Measurements from ENCODE around the gene WWC1.

WWC1 gene

GRCh38 chr5:168291342-168291963 lies at the start of gene WWC1:
WWC1 (plus strand) TSS chr5:168291645; CDS start chr5:168292153, 508 bp downstream.
- peak; percentile 80 for DNase-seq

- DNase-seq, result no peak
These were observed 46.4 kb upstream of the WWC1 start for GRCh38 chr5:168244838-168245559.

DNA sequence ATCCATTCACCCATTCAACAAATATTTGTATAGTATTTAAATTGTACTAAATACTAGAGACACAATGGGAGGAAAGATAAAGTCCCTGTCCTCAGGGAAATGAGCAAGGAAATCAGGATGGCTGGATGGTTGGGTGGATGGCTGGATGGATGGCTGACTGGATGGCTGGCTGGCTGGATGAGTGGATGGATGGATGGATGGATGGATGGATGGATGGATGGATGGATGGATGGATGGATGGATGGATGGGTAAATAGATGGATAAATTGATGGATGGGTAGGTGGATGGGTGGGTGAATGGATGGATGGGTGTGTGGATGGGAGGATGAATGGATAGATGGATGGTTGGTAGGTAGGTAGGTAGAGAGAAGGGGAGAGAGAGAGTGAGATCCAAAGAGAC lies 41.5 kb upstream of the WWC1 start:
- DNase-seq, result no peak

GRCh38 chr5:168251259-168251658 lies 40.2 kb upstream of the WWC1 start:
- DNase-seq, result no peak

DNA sequence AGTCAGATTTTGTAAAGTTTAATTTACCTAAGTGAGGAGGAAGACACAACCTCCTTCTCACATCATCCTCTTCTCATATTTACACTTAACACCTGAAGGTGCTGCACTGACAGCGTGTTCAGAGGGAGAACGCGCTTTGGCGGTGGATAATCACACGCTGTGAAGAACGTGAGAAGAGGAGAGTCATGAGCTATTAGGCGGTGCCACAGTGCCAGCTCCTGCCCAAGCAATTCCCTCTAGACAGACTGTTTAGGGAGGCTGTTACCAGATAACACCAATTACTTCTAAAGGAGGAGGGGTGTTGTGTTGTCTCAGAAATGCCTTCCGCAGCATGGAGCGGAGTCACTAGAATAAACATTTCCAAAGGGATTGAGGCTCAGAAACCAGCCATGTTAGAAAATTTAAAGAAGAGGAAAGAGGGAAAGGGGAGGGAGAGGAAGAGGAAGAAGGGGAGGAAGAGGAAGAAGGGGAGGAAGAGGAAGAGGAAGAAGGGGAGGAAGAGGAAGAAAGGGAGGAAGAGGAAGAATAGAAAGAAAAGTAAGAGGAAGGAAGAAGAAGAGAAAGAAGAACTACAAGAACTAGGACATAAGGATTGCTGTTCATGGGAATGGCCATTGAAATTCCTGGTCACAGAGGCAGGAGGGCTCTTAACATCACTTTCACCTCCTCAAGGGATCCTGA lies 37.3 kb upstream of the WWC1 start:
- DNase-seq, result no peak

DNA sequence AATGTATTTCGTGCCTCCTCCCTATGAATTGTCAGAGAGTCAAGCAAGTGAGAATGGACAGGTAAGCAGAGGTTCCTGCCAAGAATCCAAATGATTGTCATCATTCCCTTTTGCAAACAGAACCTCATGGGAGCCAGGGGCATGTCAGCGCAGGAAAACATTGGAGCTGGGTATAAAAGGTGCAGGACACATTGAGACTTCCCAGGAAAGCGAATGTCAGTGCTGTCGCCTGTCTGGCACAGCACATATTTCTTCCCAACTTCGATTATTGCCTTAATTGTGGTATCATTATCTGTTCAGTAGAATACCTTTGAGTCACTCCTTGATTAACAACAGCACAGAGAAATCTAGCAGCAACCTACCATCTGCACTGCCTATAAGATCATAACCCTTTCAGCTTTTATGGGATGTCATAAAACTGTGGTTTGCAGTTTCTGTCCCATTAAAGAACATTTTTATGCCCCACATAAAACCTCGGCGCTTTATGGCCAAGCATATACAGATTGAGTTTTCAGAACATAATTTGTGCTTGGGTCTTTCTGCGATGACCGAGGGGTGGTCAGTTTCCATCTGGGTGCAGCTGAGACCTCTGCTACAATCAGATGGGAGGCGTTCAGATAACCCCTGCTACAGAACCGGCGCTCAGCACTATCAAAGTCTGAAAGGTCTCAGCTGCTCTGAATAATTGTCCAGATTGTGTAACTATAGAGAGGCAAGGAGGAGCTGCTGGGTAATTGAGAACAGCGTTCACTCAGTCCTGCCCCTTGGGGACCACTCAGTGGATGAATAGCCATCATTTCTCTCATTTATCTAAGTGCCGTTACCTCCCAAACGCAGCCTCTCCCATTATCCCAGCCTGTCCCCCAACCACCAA lies 30.9 kb upstream of the WWC1 start:
- no peak for DNase-seq

GRCh38 chr5:168261227-168261571 lies 30.2 kb upstream of the WWC1 start:
- no peak for DNase-seq

GRCh38 chr5:168262042-168262743 lies 29.3 kb upstream of the WWC1 start:
- DNase-seq, result no peak

DNA sequence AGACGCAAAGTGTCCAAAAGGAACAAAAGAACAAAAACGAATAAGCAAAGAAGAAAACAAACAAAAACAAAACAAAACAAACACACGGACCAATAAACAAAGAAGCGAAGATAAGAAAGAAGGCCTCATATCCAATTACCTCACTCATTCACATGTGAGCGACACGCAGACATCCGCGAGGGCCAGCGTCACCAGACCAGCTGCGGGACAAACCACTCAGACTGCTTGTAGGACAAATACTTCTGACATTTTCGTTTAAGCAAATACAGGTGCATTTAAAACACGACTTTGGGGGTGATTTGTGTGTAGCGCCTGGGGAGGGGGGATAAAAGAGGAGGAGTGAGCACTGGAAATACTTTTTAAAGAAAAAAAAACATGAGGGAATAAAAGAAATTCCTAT lies 28.3 kb upstream of the WWC1 start:
- DNase-seq, result no peak

DNA sequence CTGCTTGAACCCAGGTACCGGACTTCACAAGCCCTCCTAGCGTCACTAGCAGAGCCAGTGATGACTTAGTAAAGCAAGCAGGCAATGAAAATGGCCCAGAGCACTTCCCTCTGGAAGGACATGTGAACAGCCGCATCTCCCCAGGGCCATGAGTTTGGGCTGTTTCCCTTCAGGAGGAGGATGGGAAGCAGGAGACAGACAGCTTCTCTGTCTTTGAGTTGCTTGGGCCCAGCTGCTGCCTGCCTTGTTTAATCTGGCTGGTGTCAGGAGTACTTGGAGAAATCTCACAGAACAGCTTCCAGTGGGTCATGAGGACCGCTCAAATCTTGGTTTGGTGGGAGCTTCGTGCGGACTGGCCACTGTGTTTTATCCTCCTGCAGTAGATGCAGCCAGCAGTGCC lies 25.4 kb upstream of the WWC1 start:
- no peak for DNase-seq

DNA sequence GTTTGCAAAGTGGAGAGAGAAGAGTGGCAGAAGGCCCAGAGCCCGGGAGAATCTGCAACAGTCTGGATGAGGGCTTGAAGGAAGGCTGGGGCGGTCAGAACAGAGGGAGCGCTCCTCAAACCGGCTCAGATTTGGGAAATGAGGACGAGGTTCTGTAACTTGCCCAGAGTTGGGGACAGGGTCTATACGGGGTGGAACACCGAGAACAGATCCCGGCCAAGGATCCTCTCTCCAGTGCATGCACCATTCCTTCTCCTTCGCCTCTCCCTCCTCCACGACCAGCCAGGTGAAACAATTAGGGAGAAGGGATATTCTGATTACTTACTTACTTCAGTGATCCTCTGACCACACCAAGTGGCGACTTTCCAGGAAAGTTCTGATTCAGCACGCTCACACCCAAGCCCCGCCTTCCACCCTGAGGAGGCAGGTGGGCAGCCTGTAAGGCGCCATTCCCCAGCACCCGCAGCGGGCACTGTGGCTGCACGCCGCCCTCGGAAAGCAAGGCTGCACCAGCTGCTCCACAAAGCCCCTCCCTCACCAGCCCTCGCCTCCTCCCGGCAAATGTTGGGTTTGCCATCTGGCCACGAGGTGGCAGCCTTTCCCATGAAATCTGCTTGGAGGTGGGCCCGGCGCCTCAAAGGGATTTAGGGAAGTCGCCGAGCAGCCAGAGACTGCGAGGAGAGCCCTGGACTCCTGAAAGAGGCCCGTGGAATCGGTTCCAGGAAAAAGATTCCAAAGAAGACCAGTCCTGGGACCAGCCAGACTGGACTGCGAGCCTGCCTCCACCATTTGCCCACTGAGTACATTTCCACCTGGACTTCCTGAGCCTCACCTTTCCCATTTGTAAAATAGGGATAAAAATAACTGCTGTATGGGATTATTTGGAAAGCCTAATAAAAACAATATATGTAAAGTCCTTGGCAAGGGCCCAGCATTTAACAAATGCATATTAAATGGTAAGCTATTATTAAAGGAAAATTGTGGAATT lies 22.2 kb upstream of the WWC1 start:
- DNase-seq, result peak; percentile 96

GRCh38 chr5:168269937-168270330 lies 21.5 kb upstream of the WWC1 start:
- DNase-seq, result peak; percentile 89

DNA sequence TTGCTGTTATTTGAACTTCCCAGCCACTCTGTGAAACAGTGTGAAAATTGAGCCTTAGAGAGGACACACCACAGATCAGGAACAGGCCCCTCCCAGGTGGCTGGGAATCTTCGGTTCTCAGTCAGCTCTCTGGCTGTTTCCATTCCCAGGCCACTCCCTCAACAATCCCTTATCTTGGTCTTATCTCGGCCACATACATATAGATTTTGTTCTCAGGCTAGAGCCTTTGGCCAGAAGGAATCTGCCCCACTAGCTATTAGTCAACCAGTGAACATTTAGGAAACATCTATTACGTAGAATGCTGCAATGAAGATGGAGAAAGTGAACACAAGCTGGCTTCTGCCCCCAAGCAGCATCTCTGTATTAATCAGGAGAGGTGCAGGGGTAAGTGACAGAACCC lies 21.0 kb upstream of the WWC1 start:
- peak; percentile 44 for DNase-seq

GRCh38 chr5:168273056-168273980 lies 18.1 kb upstream of the WWC1 start:
- no peak for DNase-seq

- no peak for DNase-seq
These were observed 17.0 kb upstream of the WWC1 start for GRCh38 chr5:168274406-168274805.

DNA sequence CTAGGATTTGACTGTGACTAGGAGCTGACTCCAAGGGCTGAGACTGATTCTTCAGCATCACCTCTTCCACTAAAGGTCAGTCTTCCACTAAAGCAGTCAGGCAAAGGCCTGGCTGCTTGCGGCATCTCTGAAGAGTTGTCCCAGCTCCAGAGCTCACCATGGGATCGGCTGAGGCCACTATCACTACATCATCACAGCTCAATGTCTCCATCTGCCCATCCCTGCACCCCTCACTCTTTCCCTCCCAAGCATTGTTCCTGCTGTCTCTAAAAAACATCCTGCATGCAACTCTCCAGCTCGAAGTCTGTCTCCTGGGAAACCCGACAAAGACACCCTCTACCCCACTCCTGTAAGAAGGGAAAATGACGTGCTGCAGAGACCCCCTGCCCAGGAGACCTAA lies 15.5 kb upstream of the WWC1 start:
- DNase-seq, result no peak

DNA sequence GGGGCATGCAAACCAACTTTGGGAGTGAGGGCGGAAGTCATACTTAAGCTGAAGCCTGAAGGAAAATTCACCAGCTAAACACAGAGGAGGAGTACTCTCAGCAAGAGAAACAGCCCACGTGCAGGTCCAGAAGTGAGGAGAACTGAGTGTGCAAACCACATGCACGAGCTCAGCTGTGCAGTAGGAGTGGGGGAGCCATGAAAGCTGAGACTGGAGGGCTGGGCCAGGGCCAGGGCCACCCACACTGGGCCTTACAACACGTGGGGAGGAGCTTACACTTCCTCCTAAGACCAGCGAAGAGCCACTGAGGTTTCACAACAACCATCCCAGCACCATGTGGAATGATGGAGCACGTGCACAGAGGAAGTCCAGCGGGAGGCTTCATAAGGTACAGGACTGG lies 9.3 kb upstream of the WWC1 start:
- DNase-seq, result no peak

DNA sequence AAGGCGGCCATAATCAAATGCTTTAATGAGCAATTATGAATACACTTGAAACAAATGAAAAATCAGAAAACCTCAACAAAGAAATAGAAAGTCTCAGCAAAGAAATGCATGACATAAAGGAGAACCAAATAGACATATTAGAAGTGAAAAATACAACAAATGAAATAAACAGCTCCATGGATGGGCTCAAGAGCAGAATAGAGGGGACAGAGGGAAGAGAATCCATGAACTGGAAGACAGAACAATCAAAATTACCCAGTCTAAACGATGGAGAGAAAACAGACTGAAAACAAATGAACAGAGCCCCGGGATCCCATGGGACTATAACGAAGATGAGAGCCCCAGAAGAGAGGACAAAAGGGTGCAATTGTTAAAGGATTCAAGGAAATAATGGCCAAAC lies 6.6 kb upstream of the WWC1 start:
- DNase-seq, result no peak

DNA sequence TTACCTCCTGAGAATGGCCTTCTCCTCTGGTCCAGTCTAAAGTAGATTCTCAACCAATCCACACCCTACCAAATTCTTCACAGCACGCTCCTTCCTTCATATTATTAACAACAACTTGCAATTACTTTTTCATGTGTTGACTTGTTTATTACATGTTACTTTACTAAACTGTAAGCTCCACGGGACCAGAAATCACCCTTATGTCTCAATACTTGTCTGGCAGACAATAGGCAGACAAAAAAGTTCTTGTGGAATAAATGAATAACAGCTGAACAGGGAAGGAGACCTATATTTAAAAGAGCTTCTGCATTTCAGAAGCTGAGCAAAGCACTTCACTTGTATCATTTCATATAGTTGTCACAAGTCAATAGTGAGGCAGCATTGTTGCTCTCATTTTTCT lies 5.7 kb upstream of the WWC1 start:
- DNase-seq, result no peak

GRCh38 chr5:168286386-168286785 lies 5.1 kb upstream of the WWC1 start:
- peak; percentile 23 for DNase-seq
